ENCODE measurements around the gene USO1. TPM values are rescaled to one million over a fixed set of nuclear protein-coding genes. Genes with fewer than 3 reads are reported as not detected.
"Not testable (repeated sequence)": the region's sequence is repeated elsewhere in the genome, so short reads cannot be mapped to it uniquely, and the experiment has no call there.

Gene USO1
- total RNA-seq, 2 donors from 2014 or later = 57.6 to 89.7 TPM

DNA sequence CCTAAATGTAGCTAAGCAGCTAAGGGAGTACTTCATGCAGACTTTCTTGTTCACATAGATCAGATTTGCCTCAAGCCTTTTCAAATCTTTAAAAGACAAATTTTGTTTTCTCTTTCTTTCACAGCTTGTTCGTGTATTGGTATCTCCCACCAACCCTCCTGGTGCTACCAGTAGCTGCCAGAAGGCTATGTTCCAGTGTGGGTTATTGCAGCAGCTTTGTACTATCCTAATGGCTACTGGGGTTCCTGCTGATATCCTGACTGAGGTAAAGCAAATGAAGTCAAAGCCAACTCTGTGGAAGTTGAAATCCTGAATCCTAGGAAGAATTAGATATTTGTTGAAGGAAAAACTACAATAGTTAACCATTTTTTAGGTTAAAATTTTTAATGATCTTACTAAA lies 62.6 kb downstream of the USO1 start:
- intact Hi-C loops (cut with DNase I) = no loop called here
- Histone ChIP-seq H3K27ac (peak overlapping the region in 2 of 4 donors; percentile 52 to 66), H3K9me3 (no peaks in the 10 kb centered on the region), H3K4me3 (no peak overlapping the region), H3K27me3 (no peaks in the 10 kb centered on the region), H3K4me1 (peaks cover 6% of the 10 kb centered on the region), H3K36me3 (replicated peaks in 1 of 2; ENCODE audit: insufficient read depth in 1 of 2, low read depth in 2 of 2) (peaks cover 0 to 13% of the 10 kb centered on the region in 2 donors)
- TF ChIP-seq CTCF (IDR thresholded peaks at IDR 0.05) (no peak), POLR2A (IDR thresholded peaks at IDR 0.05) (no peak)
- DNase-seq (no peak), ATAC-seq (no peak)
- WGBS, 2 donors = 35 to 38% methylated on average over 1 of the region's 1 CpG

- WGBS, 2 donors = 71 to 82% methylated on average over 1 of the region's 1 CpG
- peaks cover 6% of the 10 kb centered on the region for H3K4me1 ChIP-seq
- intact Hi-C loops (cut with DNase I) = no loop called here
- no peak overlapping the region for H3K4me3 ChIP-seq
- H3K36me3 ChIP-seq (replicated peaks in 1 of 2; ENCODE audit: insufficient read depth in 1 of 2, low read depth in 2 of 2) = peaks cover 0 to 10% of the 10 kb centered on the region in 2 donors
- DNase-seq (no peak), ATAC-seq (no peak)
- no peak for TF ChIP-seq CTCF (IDR thresholded peaks at IDR 0.05)
- TF ChIP-seq POLR2A (IDR thresholded peaks at IDR 0.05) = no peak
- H3K9me3 ChIP-seq = no peaks in the 10 kb centered on the region
- H3K27me3 ChIP-seq = no peaks in the 10 kb centered on the region
- H3K27ac ChIP-seq = no peak overlapping the region
These were observed 65.6 kb downstream of the USO1 start for GRCh38 chr4:75790024-75790423.

- Histone ChIP-seq H3K4me3 (no peak overlapping the region), H3K4me1 (no peaks in the 10 kb centered on the region), H3K9me3 (no peaks in the 10 kb centered on the region), H3K27me3 (no peaks in the 10 kb centered on the region), H3K36me3 (replicated peaks in 1 of 2; ENCODE audit: insufficient read depth in 1 of 2, low read depth in 2 of 2) (peaks cover 21 to 28% of the 10 kb centered on the region in 2 donors), H3K27ac (no peak overlapping the region)
- DNase-seq = no peak
- no peak for ATAC-seq
- intact Hi-C loops (cut with DNase I) = no loop called here
- TF ChIP-seq CTCF (IDR thresholded peaks at IDR 0.05) (no peak), POLR2A (IDR thresholded peaks at IDR 0.05) (no peak)
- WGBS, 2 donors = 88 to 91% methylated on average over 1 of the region's 1 CpG
These were observed 76.6 kb downstream of the USO1 start for GRCh38 chr4:75800972-75801371.

DNA sequence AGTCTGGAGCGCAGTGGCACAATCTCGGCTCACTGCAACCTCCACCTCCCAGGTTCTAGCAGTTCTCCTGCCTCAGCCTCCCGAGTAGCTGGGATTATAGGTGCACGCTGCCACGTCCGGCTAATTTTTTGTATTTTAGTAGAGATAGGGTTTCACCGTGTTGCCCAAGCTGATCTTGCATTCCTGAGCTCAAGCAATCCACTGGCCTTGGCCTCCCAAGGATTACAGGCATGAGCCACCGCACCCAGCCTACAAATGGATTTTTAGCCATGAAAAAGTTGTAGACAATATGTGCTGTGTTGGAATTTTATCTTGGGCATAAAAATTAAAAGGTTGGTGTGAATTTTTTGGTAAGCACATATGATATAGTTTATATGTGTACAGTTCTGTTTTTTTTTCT lies 81.7 kb downstream of the USO1 start:
- H3K27me3 ChIP-seq; ATAC-seq; H3K4me3 ChIP-seq; H3K9me3 ChIP-seq; intact Hi-C loops (cut with DNase I); H3K27ac ChIP-seq; DNase-seq; H3K4me1 ChIP-seq: not testable (repeated sequence)
- H3K36me3 ChIP-seq (replicated peaks in 1 of 2; ENCODE audit: insufficient read depth in 1 of 2, low read depth in 2 of 2) = peaks cover 19 to 33% of the 10 kb centered on the region in 2 donors
- WGBS, 2 donors = 84 to 91% methylated on average over 8 of the region's 8 CpGs

- ATAC-seq (no peak), DNase-seq (no peak)
- Histone ChIP-seq H3K27ac (no peak overlapping the region), H3K36me3 (replicated peaks in 1 of 2; ENCODE audit: insufficient read depth in 1 of 2, low read depth in 2 of 2) (peaks cover 0 to 15% of the 10 kb centered on the region in 2 donors), H3K27me3 (no peaks in the 10 kb centered on the region), H3K4me1 (no peaks in the 10 kb centered on the region), H3K9me3 (no peaks in the 10 kb centered on the region), H3K4me3 (no peak overlapping the region)
- TF ChIP-seq POLR2A (IDR thresholded peaks at IDR 0.05) = no peak
- no peak for TF ChIP-seq CTCF (IDR thresholded peaks at IDR 0.05)
- intact Hi-C loops (cut with DNase I) = loop anchor here (10.0 kb wide), 1 partner anchor 137 kb away; no protein-coding TSS in a partner anchor
- 83 to 100% methylated on average over 2 of the region's 2 CpGs for WGBS, 2 donors
These were observed 93.5 kb downstream of the USO1 start for GRCh38 chr4:75817901-75818300.

Measured in body of pancreas (tissue), 4 donors.